Dedifferentiated amniotic fluid mesenchymal stem cell (primary cell): ENCODE measurements around the gene CLRN3.

ENCODE experiments used
- DNase-seq: peaks from one replicate; pipeline ENCODE4 v3.0.0-alpha.2; 2016; ENCODE audit errors: extremely low spot score

The CLRN3 gene

GRCh38 chr10:127848226-127848625 lies 44.5 kb downstream of the CLRN3 start:
- no peak for DNase-seq

GRCh38 chr10:127845756-127846155 lies 47.0 kb downstream of the CLRN3 start:
- DNase-seq: no peak

- DNase-seq: no peak
Measured at GRCh38 chr10:127840884-127841283, 51.9 kb downstream of the CLRN3 start.

GRCh38 chr10:127836966-127837365 lies 55.8 kb downstream of the CLRN3 start:
- no peak for DNase-seq

- no peak for DNase-seq
Measured at GRCh38 chr10:127836176-127836575, 56.6 kb downstream of the CLRN3 start.

GRCh38 chr10:127834791-127835190 lies 58.0 kb downstream of the CLRN3 start:
- no peak for DNase-seq

GRCh38 chr10:127834221-127834620 lies 58.5 kb downstream of the CLRN3 start:
- no peak for DNase-seq

- DNase-seq: no peak
Measured at GRCh38 chr10:127833804-127834203, 58.9 kb downstream of the CLRN3 start.

GRCh38 chr10:127832501-127832900 lies 60.2 kb downstream of the CLRN3 start:
- DNase-seq: no peak

GRCh38 chr10:127830414-127830813 lies 62.3 kb downstream of the CLRN3 start:
- DNase-seq: no peak
